ENCODE data around the gene ZCWPW1. TPM values are rescaled to one million over a fixed set of nuclear protein-coding genes. Genes with fewer than 3 reads are reported as not detected.

ZCWPW1 gene
- total and polyA plus RNA-seq, 2 of the 13 experiments (the other 11 are each of a cell fraction or from before 2014, with no cell fraction given), result 2.4 to 2.5 TPM

DNA sequence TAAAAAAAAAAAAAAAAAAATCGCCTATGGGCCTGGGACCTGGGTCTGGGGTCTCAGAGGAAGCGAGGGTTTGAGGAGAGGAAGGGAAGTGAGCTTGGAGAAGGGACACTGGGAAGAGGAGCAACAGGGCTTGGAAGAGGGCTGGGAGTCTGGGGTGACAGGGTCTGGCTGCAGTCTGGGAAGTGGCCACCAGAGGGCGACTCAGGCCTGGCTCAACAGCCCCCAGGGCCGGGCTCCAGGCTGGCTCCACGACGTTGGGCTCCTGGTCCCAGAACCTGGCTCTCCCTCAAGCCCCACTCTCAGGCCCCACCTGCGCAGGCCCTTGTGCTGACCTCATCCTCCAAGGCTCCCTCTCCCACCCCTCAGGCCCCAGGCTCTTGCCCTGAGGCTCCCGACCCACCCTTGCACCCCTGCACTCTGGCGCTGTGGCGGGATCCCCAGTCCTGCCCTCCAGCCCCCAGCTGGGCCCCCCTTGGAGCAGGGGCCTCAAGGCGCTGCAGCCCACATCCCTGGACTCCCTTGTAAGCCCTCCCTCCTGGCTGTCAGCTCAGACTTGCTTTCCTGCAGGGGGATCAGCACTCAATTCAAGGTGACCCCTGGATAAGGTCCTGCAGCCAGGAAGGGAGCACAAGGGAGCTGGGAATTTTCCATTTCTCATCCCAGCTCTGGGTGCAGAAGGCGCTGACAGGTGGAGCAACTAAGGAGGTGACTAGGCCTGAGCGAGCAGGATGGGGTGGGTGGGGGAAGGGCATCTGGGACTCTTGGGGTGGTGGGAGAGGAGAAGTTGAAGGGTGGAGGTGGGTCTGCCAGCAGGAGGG is 40.9 kb upstream of the ZCWPW1 start (continued):
- TF ChIP-seq, protein P1, sequence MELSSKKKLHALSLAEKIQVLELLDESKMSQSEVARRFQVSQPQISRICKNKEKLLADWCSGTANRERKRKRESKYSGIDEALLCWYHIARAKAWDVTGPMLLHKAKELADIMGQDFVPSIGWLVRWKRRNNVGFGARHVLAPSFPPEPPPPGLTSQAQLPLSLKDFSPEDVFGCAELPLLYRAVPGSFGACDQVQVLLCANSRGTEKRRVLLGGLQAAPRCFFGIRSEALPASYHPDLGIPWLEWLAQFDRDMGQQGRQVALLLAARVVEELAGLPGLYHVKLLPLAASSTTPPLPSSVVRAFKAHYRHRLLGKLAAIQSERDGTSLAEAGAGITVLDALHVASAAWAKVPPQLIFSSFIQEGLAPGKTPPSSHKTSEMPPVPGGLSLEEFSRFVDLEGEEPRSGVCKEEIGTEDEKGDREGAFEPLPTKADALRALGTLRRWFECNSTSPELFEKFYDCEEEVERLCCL (CRISPR knock-in tag; IDR thresholded peaks at IDR 0.05; ENCODE audit: borderline replicate concordance), result no peak
- TF ChIP-seq ZNF441 (CRISPR knock-in tag; IDR thresholded peaks at IDR 0.05; ENCODE audit: borderline replicate concordance) (no peak), NFATC3 (CRISPR knock-in tag; IDR thresholded peaks at IDR 0.05) (no peak), PCBP1 (IDR thresholded peaks at IDR 0.05; ENCODE audit: borderline replicate concordance, low read depth, low read length) (peak; percentile 86; the same call in 1 of the 2 replicates), IRF2 (CRISPR knock-in tag; IDR thresholded peaks at IDR 0.05) (no peak), ZNF136 (CRISPR knock-in tag; IDR thresholded peaks at IDR 0.05; ENCODE audit: low read depth) (no peak), ZNF772 (CRISPR knock-in tag; IDR thresholded peaks at IDR 0.05) (peak; percentile 63; the same call in 1 of the 2 replicates), EZH2 (conservative IDR thresholded peaks at IDR 0.05; ENCODE audit: low read depth, low read length) (no peak), XRCC5 (optimal IDR thresholded peaks at IDR 0.05; ENCODE audit: low read length) (no peak), MLLT10 (CRISPR knock-in tag; IDR thresholded peaks at IDR 0.05) (no peak), ZNF224 (CRISPR knock-in tag; IDR thresholded peaks at IDR 0.05) (no peak), SRSF4 (IDR thresholded peaks at IDR 0.05; ENCODE audit: low read depth, low read length, poor library complexity, severe bottlenecking) (no peak), ZNF292 (CRISPR knock-in tag; IDR thresholded peaks at IDR 0.05; ENCODE audit: borderline replicate concordance, low read depth) (no peak), PHF5A (CRISPR knock-in tag; IDR thresholded peaks at IDR 0.05; ENCODE audit: low read depth, unreplicated experiment) (no peak), NFKBIZ (CRISPR knock-in tag; IDR thresholded peaks at IDR 0.05) (no peak), STAG1 (CRISPR knock-in tag; IDR thresholded peaks at IDR 0.05) (peak; percentile 94), TOE1 (CRISPR knock-in tag; IDR thresholded peaks at IDR 0.05) (no peak), SNAI1 (CRISPR knock-in tag; IDR thresholded peaks at IDR 0.05; ENCODE audit: borderline replicate concordance) (no peak), NCOR1 (IDR thresholded peaks at IDR 0.05; ENCODE audit: borderline replicate concordance, low read length) (no peak), SSRP1 (CRISPR knock-in tag; IDR thresholded peaks at IDR 0.05) (no peak), ZSCAN29 (CRISPR knock-in tag; conservative IDR thresholded peaks at IDR 0.05) (0 out of 2 replicates have a peak, but pooled peaks have one; percentile 38)
- TF ChIP-seq, protein P2, sequence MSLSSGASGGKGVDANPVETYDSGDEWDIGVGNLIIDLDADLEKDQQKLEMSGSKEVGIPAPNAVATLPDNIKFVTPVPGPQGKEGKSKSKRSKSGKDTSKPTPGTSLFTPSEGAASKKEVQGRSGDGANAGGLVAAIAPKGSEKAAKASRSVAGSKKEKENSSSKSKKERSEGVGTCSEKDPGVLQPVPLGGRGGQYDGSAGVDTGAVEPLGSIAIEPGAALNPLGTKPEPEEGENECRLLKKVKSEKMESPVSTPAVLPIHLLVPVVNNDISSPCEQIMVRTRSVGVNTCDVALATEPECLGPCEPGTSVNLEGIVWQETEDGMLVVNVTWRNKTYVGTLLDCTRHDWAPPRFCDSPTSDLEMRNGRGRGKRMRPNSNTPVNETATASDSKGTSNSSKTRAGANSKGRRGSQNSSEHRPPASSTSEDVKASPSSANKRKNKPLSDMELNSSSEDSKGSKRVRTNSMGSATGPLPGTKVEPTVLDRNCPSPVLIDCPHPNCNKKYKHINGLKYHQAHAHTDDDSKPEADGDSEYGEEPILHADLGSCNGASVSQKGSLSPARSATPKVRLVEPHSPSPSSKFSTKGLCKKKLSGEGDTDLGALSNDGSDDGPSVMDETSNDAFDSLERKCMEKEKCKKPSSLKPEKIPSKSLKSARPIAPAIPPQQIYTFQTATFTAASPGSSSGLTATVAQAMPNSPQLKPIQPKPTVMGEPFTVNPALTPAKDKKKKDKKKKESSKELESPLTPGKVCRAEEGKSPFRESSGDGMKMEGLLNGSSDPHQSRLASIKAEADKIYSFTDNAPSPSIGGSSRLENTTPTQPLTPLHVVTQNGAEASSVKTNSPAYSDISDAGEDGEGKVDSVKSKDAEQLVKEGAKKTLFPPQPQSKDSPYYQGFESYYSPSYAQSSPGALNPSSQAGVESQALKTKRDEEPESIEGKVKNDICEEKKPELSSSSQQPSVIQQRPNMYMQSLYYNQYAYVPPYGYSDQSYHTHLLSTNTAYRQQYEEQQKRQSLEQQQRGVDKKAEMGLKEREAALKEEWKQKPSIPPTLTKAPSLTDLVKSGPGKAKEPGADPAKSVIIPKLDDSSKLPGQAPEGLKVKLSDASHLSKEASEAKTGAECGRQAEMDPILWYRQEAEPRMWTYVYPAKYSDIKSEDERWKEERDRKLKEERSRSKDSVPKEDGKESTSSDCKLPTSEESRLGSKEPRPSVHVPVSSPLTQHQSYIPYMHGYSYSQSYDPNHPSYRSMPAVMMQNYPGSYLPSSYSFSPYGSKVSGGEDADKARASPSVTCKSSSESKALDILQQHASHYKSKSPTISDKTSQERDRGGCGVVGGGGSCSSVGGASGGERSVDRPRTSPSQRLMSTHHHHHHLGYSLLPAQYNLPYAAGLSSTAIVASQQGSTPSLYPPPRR (CRISPR knock-in tag; IDR thresholded peaks at IDR 0.05; ENCODE audit: borderline replicate concordance), result 0 out of 2 replicates have a peak, but pooled peaks have one; percentile 25
- TF ChIP-seq, protein P3, sequence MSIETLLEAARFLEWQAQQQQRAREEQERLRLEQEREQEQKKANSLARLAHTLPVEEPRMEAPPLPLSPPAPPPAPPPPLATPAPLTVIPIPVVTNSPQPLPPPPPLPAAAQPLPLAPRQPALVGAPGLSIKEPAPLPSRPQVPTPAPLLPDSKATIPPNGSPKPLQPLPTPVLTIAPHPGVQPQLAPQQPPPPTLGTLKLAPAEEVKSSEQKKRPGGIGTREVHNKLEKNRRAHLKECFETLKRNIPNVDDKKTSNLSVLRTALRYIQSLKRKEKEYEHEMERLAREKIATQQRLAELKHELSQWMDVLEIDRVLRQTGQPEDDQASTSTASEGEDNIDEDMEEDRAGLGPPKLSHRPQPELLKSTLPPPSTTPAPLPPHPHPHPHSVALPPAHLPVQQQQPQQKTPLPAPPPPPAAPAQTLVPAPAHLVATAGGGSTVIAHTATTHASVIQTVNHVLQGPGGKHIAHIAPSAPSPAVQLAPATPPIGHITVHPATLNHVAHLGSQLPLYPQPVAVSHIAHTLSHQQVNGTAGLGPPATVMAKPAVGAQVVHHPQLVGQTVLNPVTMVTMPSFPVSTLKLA (IDR thresholded peaks at IDR 0.05), result no peak

All from HepG2 (cell line).